HepG2 (cell line): ENCODE data around the gene PSMD12. TPM values are rescaled to one million over a fixed set of nuclear protein-coding genes. Genes with fewer than 3 reads are reported as not detected.

Experiments
- FOXK1 ChIP-seq: sonication (generic); formaldehyde crosslinking; IDR thresholded peaks from 2 replicates; pipeline ENCODE4 v1.4.0; 2020; ENCODE audit warnings: low read depth, missing genetic modification reagents, borderline replicate concordance
- FOXO1 ChIP-seq: sonication (generic); formaldehyde crosslinking; IDR thresholded peaks from 2 replicates; pipeline ENCODE4 v1.4.0; 2020; ENCODE audit warnings: missing genetic modification reagents
- HNRNPH1 ChIP-seq: fragments of 200-400 bp; formaldehyde crosslinking; optimal IDR thresholded peaks from 2 replicates; pipeline ENCODE3; 2017; ENCODE audit warnings: mild to moderate bottlenecking, low read depth, low read length
- KLF6 ChIP-seq: IDR thresholded peaks from 2 replicates; pipeline ENCODE4 v1.8.0; 2016; ENCODE audit warnings: missing biosample characterization, missing genetic modification reagents
- MIER3 ChIP-seq: IDR thresholded peaks from 2 replicates; pipeline ENCODE4 v1.6.1; 2016; ENCODE audit warnings: missing compliant biosample characterization, borderline replicate concordance
- PHF20 ChIP-seq: sonication (generic); formaldehyde crosslinking; IDR thresholded peaks from 2 replicates; pipeline ENCODE4 v1.5.0; 2020; ENCODE audit warnings: mild to moderate bottlenecking, missing genetic modification reagents
- RBM39 ChIP-seq: fragments of 200-400 bp; formaldehyde crosslinking; IDR thresholded peaks from one replicate; pipeline ENCODE4 v1.6.1; 2018; ENCODE audit warnings: antibody characterized with exemption, mild to moderate bottlenecking, low read depth, low read length; ENCODE audit not compliant: poor library complexity, severe bottlenecking
- RFX5 ChIP-seq: IDR thresholded peaks from 2 replicates; pipeline ENCODE4 v1.6.1; 2011; ENCODE audit warnings: low read depth, low read length, improper control_type of control experiment
- SIN3A ChIP-seq: IDR thresholded peaks from 2 replicates; pipeline ENCODE4 v1.6.1; 2011; ENCODE audit warnings: low read depth, mild to moderate bottlenecking, control low read depth, low read length, borderline replicate concordance
- SIX1 ChIP-seq: sonication (generic); formaldehyde crosslinking; IDR thresholded peaks from 2 replicates; pipeline ENCODE4 v1.4.0; 2020; ENCODE audit warnings: missing genetic modification reagents, borderline replicate concordance
- TBP ChIP-seq: sonication (generic); formaldehyde crosslinking; IDR thresholded peaks from 2 replicates; pipeline ENCODE4 v1.5.0; 2020; ENCODE audit warnings: missing genetic modification reagents
- TCF12 ChIP-seq, 2 experiments: fragments of 450-650 bp in 1 of 2; sonication (generic) in 1 of 2; formaldehyde crosslinking in 1 of 2; IDR thresholded peaks; 2 replicates each; pipeline versions ENCODE4 v1.6.1 to v1.8.0; 2017 to 2022; ENCODE audit warnings: antibody characterized with exemption in 1 of 2, mild to moderate bottlenecking in 1 of 2, missing genetic modification reagents in 1 of 2, moderate library complexity in 1 of 2
- ZC3H4 ChIP-seq: sonication (generic); formaldehyde crosslinking; IDR thresholded peaks from 2 replicates; pipeline ENCODE4 v1.4.0; 2020; ENCODE audit warnings: missing genetic modification reagents, borderline replicate concordance
- ZNF101 ChIP-seq: sonication (generic); formaldehyde crosslinking; IDR thresholded peaks from 2 replicates; pipeline ENCODE4 v1.4.0; 2020; ENCODE audit warnings: mild to moderate bottlenecking, low read depth, missing genetic modification reagents, borderline replicate concordance
- ZNF333 ChIP-seq: sonication (generic); formaldehyde crosslinking; IDR thresholded peaks from 2 replicates; pipeline ENCODE4 v1.4.0; 2020; ENCODE audit warnings: mild to moderate bottlenecking, missing genetic modification reagents, borderline replicate concordance
- ZNF772 ChIP-seq: sonication (generic); formaldehyde crosslinking; IDR thresholded peaks from 2 replicates; pipeline ENCODE4 v1.5.0; 2020; ENCODE audit warnings: mild to moderate bottlenecking, missing genetic modification reagents
- polyA plus RNA-seq, 8 experiments: library from polyadenylated mRNA; depleted of rRNA in 3 of 8; stranded (reverse) in 7 of 8; unstranded in 1 of 8; fragments of >200 nt; fragmentation: Illumina TruSeq in 4 of 8; extraction: Trizol in 4 of 8; gene quantifications; 2 replicates each; pipeline versions ENCODE4 v1.2.1 to v1.2.3, GENCODE V29; 2011 to 2016; ENCODE audit warnings: low read depth in 4 of 8, missing spikeins in 1 of 8, mixed read lengths in 1 of 8; ENCODE audit not compliant: insufficient read depth in 1 of 8
- total RNA-seq, 5 experiments: library from RNA; depleted of rRNA; stranded (reverse); fragments of >200 nt; fragmentation: Illumina TruSeq; extraction: Trizol; gene quantifications; 2 replicates each; pipeline ENCODE4 v1.2.3, GENCODE V29; 2016; ENCODE audit warnings: low read depth in 1 of 5
- TF ChIP-seq, protein P1 (sequence below), 2 experiments: IDR thresholded peaks; 2 replicates each; pipeline ENCODE4 v1.6.1; 2011 to 2012; ENCODE audit warnings: low read length in 2 of 2, borderline replicate concordance in 1 of 2, low read depth in 1 of 2, mild to moderate bottlenecking in 1 of 2, moderate library complexity in 1 of 2
- TF ChIP-seq, protein P2 (sequence below): sonication (generic); formaldehyde crosslinking; IDR thresholded peaks from 2 replicates; pipeline ENCODE4 v1.4.0; 2020; ENCODE audit warnings: missing genetic modification reagents
- TF ChIP-seq, protein P3 (sequence below): sonication (generic); formaldehyde crosslinking; IDR thresholded peaks from 2 replicates; pipeline ENCODE4 v1.9.0; 2021; ENCODE audit warnings: missing genetic modification reagents, borderline replicate concordance
- TF ChIP-seq, protein P4 (sequence below): sonication (generic); formaldehyde crosslinking; IDR thresholded peaks from 2 replicates; pipeline ENCODE4 v1.4.0; 2020; ENCODE audit warnings: missing genetic modification reagents

The PSMD12 gene
- total and polyA plus RNA-seq, 2 of the 13 experiments (the other 11 are each of a cell fraction or from before 2014, with no cell fraction given), result 27.4 to 71.7 TPM

DNA sequence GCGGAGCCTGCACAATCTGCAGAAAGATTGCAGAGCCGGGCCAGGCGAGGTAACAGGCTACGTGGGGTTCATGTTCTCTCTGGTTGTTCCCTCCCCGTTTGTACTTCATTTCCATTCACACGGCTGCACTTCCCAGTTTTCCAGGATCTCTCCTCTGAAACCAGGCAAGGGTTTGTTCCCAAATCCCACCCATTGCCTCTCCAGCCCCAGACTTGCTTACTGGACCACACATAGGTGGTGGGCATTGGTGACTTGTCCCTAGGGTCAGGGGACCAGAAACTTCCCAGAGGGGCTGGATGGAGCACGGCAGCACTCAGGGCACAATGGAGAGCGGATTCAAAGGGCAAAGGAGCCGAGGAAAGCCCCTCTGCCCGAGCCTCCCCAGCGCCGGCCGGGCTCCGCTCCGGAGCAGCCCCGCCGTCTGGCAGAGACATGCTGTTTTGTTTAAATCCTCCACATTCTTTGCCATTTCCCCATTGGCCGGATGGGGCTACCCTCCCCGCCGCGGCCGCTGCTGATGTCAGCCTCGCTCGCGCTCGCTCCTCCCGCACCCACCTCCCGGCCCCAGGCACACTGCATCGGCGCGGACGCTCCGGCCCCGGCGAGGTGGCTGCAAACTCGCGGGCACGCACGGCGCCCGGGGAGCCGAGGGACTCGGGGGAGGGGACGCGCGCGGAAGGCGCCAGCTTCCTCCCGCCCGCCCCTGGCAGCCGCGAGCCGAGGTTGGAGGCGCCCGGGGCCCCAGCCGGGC, 10.5 kb upstream of the PSMD12 start, which contains the start of gene PITPNC1 (continued):
- TF ChIP-seq, protein P1, sequence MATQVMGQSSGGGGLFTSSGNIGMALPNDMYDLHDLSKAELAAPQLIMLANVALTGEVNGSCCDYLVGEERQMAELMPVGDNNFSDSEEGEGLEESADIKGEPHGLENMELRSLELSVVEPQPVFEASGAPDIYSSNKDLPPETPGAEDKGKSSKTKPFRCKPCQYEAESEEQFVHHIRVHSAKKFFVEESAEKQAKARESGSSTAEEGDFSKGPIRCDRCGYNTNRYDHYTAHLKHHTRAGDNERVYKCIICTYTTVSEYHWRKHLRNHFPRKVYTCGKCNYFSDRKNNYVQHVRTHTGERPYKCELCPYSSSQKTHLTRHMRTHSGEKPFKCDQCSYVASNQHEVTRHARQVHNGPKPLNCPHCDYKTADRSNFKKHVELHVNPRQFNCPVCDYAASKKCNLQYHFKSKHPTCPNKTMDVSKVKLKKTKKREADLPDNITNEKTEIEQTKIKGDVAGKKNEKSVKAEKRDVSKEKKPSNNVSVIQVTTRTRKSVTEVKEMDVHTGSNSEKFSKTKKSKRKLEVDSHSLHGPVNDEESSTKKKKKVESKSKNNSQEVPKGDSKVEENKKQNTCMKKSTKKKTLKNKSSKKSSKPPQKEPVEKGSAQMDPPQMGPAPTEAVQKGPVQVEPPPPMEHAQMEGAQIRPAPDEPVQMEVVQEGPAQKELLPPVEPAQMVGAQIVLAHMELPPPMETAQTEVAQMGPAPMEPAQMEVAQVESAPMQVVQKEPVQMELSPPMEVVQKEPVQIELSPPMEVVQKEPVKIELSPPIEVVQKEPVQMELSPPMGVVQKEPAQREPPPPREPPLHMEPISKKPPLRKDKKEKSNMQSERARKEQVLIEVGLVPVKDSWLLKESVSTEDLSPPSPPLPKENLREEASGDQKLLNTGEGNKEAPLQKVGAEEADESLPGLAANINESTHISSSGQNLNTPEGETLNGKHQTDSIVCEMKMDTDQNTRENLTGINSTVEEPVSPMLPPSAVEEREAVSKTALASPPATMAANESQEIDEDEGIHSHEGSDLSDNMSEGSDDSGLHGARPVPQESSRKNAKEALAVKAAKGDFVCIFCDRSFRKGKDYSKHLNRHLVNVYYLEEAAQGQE (IDR thresholded peaks at IDR 0.05; ENCODE audit: borderline replicate concordance in 1 of 2, low read depth in 1 of 2, low read length in 2 of 2), result no peak
- TF ChIP-seq, protein P2, sequence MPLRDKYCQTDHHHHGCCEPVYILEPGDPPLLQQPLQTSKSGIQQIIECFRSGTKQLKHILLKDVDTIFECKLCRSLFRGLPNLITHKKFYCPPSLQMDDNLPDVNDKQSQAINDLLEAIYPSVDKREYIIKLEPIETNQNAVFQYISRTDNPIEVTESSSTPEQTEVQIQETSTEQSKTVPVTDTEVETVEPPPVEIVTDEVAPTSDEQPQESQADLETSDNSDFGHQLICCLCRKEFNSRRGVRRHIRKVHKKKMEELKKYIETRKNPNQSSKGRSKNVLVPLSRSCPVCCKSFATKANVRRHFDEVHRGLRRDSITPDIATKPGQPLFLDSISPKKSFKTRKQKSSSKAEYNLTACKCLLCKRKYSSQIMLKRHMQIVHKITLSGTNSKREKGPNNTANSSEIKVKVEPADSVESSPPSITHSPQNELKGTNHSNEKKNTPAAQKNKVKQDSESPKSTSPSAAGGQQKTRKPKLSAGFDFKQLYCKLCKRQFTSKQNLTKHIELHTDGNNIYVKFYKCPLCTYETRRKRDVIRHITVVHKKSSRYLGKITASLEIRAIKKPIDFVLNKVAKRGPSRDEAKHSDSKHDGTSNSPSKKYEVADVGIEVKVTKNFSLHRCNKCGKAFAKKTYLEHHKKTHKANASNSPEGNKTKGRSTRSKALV (CRISPR knock-in tag), result 0 out of 2 replicates have a peak, but pooled peaks have one; percentile 3
- TF ChIP-seq RBM39 (peak; percentile 39), ZNF333 (peak; percentile 84; the same call in 1 of the 2 replicates), PHF20 (CRISPR knock-in tag) (no peak), SIX1 (no peak), HNRNPH1 (no peak), ZNF101 (CRISPR knock-in tag) (no peak), FOXO1 (CRISPR knock-in tag) (no peak; the same call in 1 of the 2 replicates), ZNF772 (CRISPR knock-in tag) (peak; percentile 86; the same call in 1 of the 2 replicates), ZC3H4 (CRISPR knock-in tag) (no peak), FOXK1 (no peak), TCF12 (IDR thresholded peaks at IDR 0.05) (no peak), TCF12 (CRISPR knock-in tag; IDR thresholded peaks at IDR 0.05) (no peak), SIN3A (peak; percentile 58; the same call in 1 of the 2 replicates), TBP (CRISPR knock-in tag) (no peak), RFX5 (no peak), KLF6 (no peak), MIER3 (CRISPR knock-in tag) (no peak; the same call in 1 of the 2 replicates)
- TF ChIP-seq, protein P3, sequence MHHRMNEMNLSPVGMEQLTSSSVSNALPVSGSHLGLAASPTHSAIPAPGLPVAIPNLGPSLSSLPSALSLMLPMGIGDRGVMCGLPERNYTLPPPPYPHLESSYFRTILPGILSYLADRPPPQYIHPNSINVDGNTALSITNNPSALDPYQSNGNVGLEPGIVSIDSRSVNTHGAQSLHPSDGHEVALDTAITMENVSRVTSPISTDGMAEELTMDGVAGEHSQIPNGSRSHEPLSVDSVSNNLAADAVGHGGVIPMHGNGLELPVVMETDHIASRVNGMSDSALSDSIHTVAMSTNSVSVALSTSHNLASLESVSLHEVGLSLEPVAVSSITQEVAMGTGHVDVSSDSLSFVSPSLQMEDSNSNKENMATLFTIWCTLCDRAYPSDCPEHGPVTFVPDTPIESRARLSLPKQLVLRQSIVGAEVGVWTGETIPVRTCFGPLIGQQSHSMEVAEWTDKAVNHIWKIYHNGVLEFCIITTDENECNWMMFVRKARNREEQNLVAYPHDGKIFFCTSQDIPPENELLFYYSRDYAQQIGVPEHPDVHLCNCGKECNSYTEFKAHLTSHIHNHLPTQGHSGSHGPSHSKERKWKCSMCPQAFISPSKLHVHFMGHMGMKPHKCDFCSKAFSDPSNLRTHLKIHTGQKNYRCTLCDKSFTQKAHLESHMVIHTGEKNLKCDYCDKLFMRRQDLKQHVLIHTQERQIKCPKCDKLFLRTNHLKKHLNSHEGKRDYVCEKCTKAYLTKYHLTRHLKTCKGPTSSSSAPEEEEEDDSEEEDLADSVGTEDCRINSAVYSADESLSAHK (CRISPR knock-in tag), result no peak
- TF ChIP-seq, protein P4, sequence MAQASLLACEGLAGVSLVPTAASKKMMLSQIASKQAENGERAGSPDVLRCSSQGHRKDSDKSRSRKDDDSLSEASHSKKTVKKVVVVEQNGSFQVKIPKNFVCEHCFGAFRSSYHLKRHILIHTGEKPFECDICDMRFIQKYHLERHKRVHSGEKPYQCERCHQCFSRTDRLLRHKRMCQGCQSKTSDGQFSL, result no peak
